ENCODE measurements around the gene FAM118B. TPM values are rescaled to one million over a fixed set of nuclear protein-coding genes. Genes with fewer than 3 reads are reported as not detected.

The FAM118B gene
- total and polyA plus RNA-seq, 2 of the 8 experiments (the other 6 are each of a cell fraction or from before 2014, with no cell fraction given), result 25.3 to 48.3 TPM

GRCh38 chr11:126198648-126199047, 12.9 kb upstream of the FAM118B start (continued):
- no peak for TF ChIP-seq RAD21 (IDR thresholded peaks at IDR 0.05 in 1 of 2, conservative IDR thresholded peaks at IDR 0.05 in 1 of 2; ENCODE audit: low read depth in 2 of 2, low read length in 2 of 2)
- no peak for TF ChIP-seq ASH2L (IDR thresholded peaks at IDR 0.05; ENCODE audit: low read length)
- no peak for TF ChIP-seq SIN3A (conservative IDR thresholded peaks at IDR 0.05 in 1 of 2, IDR thresholded peaks at IDR 0.05 in 1 of 2; ENCODE audit: low read depth in 1 of 2, low read length in 2 of 2)
